Activated naive CD8-positive, alpha-beta T cell treated with anti-CD3 and anti-CD28 coated beads, Interleukin-2, amount 10 ng/mL, durations not matched to agents 7 days and 5 days (primary cell): ENCODE results near the gene MIGA2. TPM values are rescaled to one million over a fixed set of nuclear protein-coding genes. Genes with fewer than 3 reads are reported as not detected.

Experiments
- ATAC-seq: fragments of 150-1000 bp; cut with Tn5 transposase; one replicate; pipeline ENCODE4 v1.10.0; 2021; ENCODE audit warnings: low read depth, moderate library complexity
- POLR2A ChIA-PET: fragments of 350-600 bp; sonication (Branson Sonifier 250); formaldehyde crosslinking; loops from one replicate; lab custom pipeline; 2021; ENCODE audit warnings: antibody characterized with exemption; lab: Charles Lee
- DNase-seq: peaks from one replicate; pipeline ENCODE4 v3.0.0; 2021
- H3K27ac Mint-ChIP-seq: one replicate; pipeline ENCODE4 v1.8.0; 2022; ENCODE audit warnings: mild to moderate bottlenecking, mixed read lengths
- H3K27me3 Mint-ChIP-seq: one replicate; pipeline ENCODE4 v1.8.0; 2022; ENCODE audit warnings: mild to moderate bottlenecking, moderate library complexity, mixed read lengths
- H3K36me3 Mint-ChIP-seq: one replicate; pipeline ENCODE4 v1.8.0; 2021; ENCODE audit warnings: mild to moderate bottlenecking, mixed read lengths
- H3K4me1 Mint-ChIP-seq: one replicate; pipeline ENCODE4 v1.8.0; 2021; ENCODE audit warnings: mixed read lengths
- H3K4me3 Mint-ChIP-seq: one replicate; pipeline ENCODE4 v1.8.0; 2022; ENCODE audit warnings: mild to moderate bottlenecking, moderate library complexity, mixed read lengths
- H3K9me3 Mint-ChIP-seq: one replicate; pipeline ENCODE4 v1.8.0; 2021; ENCODE audit warnings: mixed read lengths
- total RNA-seq, 2 experiments: library from RNA; stranded (reverse); gene quantifications; one replicate each; pipeline ENCODE4 v1.2.3, GENCODE V29; 2021

The MIGA2 gene
- total RNA-seq, 2 experiments from 2014 or later: 62.1 to 66.0 TPM

GRCh38 chr9:129014608-129015007 is 21.8 kb upstream of the MIGA2 start:
- peaks cover 4% of the 10 kb centered on the region for H3K36me3 Mint-ChIP-seq
- ATAC-seq (no peak), DNase-seq (no peak)
- POLR2A ChIA-PET: no interaction called here
- no peaks in the 10 kb centered on the region for H3K27me3 Mint-ChIP-seq
- H3K27ac Mint-ChIP-seq: no peak overlapping the region
- no peaks in the 10 kb centered on the region for H3K4me1 Mint-ChIP-seq
- no peaks in the 10 kb centered on the region for H3K9me3 Mint-ChIP-seq
- no peak overlapping the region for H3K4me3 Mint-ChIP-seq

GRCh38 chr9:129021091-129021490 is 15.3 kb upstream of the MIGA2 start:
- no peaks in the 10 kb centered on the region for H3K9me3 Mint-ChIP-seq
- peak overlapping the region; percentile 58 for H3K27ac Mint-ChIP-seq
- no peaks in the 10 kb centered on the region for H3K27me3 Mint-ChIP-seq
- peaks cover 15% of the 10 kb centered on the region for H3K4me1 Mint-ChIP-seq
- no peak for DNase-seq
- peaks cover 3% of the 10 kb centered on the region for H3K36me3 Mint-ChIP-seq
- no peak overlapping the region for H3K4me3 Mint-ChIP-seq
- POLR2A ChIA-PET: interaction anchor here (0.7 kb wide), 1 partner anchor 331 kb away, joined by 5 read pairs; no protein-coding TSS in a partner anchor
- ATAC-seq: peak; percentile 73

DNA sequence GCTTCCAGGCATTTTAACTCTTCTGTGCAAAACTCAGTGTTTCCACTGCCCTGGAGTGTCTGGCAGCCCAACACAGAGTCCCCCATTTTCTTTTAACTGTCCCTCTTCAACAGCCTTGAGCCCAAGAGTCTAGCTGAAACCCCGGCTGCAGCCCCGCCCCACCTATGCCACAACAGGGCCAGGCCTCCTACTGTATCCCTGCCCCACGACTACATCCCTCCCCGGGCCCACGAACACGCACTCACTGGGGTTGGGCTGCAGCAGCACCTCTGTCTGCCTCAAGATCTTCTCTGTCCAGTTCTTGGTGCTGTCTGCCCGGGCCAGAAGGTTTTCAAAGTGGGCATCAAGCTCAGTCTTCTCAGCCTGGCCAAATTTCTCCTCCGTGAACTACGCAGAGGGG is 14.4 kb upstream of the MIGA2 start:
- Mint-ChIP-seq H3K4me3 (no peak overlapping the region), H3K36me3 (peaks cover 3% of the 10 kb centered on the region), H3K27ac (peak overlapping the region; percentile 39), H3K4me1 (peaks cover 19% of the 10 kb centered on the region), H3K27me3 (no peaks in the 10 kb centered on the region), H3K9me3 (no peaks in the 10 kb centered on the region)
- DNase-seq: no peak
- POLR2A ChIA-PET: no interaction called here
- no peak for ATAC-seq

DNA sequence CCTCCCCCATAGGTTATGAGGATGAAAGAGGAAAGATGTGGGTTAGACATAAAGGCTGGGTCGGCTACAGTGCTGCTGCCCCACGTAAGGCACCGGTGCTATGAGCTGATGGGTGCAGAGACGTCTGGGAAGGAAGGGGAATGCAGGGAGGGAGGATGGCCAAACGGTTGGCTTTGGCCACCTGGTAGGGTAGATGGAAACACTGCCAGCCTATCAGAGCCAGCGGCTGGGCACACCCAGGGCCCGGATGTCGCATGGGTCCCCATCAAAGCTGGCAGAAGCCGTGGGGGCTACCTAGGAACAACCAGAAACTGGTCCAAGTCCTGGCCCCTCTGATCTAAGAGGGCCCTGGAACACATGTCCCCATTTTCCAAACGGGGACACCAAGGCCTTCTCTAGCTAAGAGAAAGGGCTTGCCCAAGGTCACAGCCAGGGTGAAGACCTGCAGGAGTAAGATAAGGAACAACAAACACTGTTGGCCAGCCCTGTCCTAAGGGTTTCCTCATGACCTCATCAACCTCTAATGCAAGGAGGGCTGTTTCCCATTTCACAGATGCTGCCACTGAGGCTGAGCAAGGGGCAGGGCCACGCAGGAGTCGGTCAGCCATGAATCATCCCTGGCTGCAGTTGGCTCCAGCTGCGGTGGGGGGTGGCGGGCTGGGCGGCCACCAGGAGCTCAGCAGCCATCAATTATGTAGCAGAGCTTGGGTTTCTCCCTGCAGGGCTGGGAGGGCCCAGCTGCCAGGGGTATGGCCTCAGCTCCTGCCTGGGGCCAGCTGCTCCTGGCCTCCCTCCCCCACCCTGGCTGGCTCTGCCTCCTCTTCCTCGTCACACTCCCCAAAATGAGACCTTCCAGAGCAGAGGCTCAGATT is 13.2 kb upstream of the MIGA2 start:
- no peak overlapping the region for H3K27ac Mint-ChIP-seq

GRCh38 chr9:129023908-129024233 is 12.6 kb upstream of the MIGA2 start:
- H3K9me3 Mint-ChIP-seq: no peaks in the 10 kb centered on the region
- no peak for ATAC-seq
- DNase-seq: no peak
- no peaks in the 10 kb centered on the region for H3K27me3 Mint-ChIP-seq
- POLR2A ChIA-PET: interaction anchor here (0.7 to 1.1 kb wide), 2 partner anchors 11 to 12 kb away, joined by 4 to 6 read pairs; no protein-coding TSS in a partner anchor
- peaks cover 25% of the 10 kb centered on the region for H3K4me1 Mint-ChIP-seq
- H3K4me3 Mint-ChIP-seq: no peak overlapping the region
- H3K36me3 Mint-ChIP-seq: peaks cover 3% of the 10 kb centered on the region
- H3K27ac Mint-ChIP-seq: no peak overlapping the region

More for the DNA sequence above, 13.2 kb upstream of the MIGA2 start:
- Mint-ChIP-seq H3K9me3 (no peaks in the 10 kb centered on the region), H3K27me3 (no peaks in the 10 kb centered on the region), H3K4me3 (no peak overlapping the region), H3K4me1 (peaks cover 25% of the 10 kb centered on the region), H3K36me3 (peaks cover 3% of the 10 kb centered on the region)
- no peak for DNase-seq
- ATAC-seq: no peak
- POLR2A ChIA-PET: interaction anchor here (0.7 to 1.1 kb wide), 2 partner anchors 11 to 13 kb away, joined by 4 to 6 read pairs; no protein-coding TSS in a partner anchor

GRCh38 chr9:129026442-129027223 is 9.8 kb upstream of the MIGA2 start:
- Mint-ChIP-seq H3K27ac (no peak overlapping the region), H3K27me3 (no peaks in the 10 kb centered on the region), H3K4me1 (peaks cover 23% of the 10 kb centered on the region), H3K36me3 (peaks cover 3% of the 10 kb centered on the region), H3K4me3 (peak overlapping the region; percentile 88), H3K9me3 (no peaks in the 10 kb centered on the region)
- no peak for ATAC-seq
- no peak for DNase-seq
- POLR2A ChIA-PET: interaction anchor here (2.1 to 3.0 kb wide), 3 partner anchors 7 to 43 kb away, joined by 7 to 13 read pairs (median 9); partner anchors contain the start of gene MIGA2

- POLR2A ChIA-PET: interaction anchor here (1.2 to 3.0 kb wide), 4 partner anchors 8 to 42 kb away, joined by 5 to 13 read pairs (median 8); partner anchors contain the start of gene MIGA2
- Mint-ChIP-seq H3K4me1 (peaks cover 19% of the 10 kb centered on the region), H3K4me3 (peak overlapping the region; percentile 88), H3K27me3 (no peaks in the 10 kb centered on the region), H3K27ac (peak overlapping the region; percentile 84), H3K36me3 (peaks cover 3% of the 10 kb centered on the region), H3K9me3 (no peaks in the 10 kb centered on the region)
- ATAC-seq: no peak
- DNase-seq: no peak
Measured at GRCh38 chr9:129027224-129027684, 9.2 kb upstream of the MIGA2 start.

- Mint-ChIP-seq H3K4me3 (peak overlapping the region; percentile 88), H3K9me3 (no peaks in the 10 kb centered on the region), H3K36me3 (peaks cover 3% of the 10 kb centered on the region), H3K27me3 (no peaks in the 10 kb centered on the region), H3K27ac (peak overlapping the region; percentile 84), H3K4me1 (peaks cover 19% of the 10 kb centered on the region)
- POLR2A ChIA-PET: interaction anchor here (0.6 to 3.0 kb wide), 8 partner anchors 9 to 548 kb away, joined by 3 to 13 read pairs (median 6); partner anchors contain the start of genes DOLPP1 and MIGA2
- DNase-seq (no peak), ATAC-seq (peak; percentile 79)
Measured at GRCh38 chr9:129027685-129028191, 8.7 kb upstream of the MIGA2 start.

DNA sequence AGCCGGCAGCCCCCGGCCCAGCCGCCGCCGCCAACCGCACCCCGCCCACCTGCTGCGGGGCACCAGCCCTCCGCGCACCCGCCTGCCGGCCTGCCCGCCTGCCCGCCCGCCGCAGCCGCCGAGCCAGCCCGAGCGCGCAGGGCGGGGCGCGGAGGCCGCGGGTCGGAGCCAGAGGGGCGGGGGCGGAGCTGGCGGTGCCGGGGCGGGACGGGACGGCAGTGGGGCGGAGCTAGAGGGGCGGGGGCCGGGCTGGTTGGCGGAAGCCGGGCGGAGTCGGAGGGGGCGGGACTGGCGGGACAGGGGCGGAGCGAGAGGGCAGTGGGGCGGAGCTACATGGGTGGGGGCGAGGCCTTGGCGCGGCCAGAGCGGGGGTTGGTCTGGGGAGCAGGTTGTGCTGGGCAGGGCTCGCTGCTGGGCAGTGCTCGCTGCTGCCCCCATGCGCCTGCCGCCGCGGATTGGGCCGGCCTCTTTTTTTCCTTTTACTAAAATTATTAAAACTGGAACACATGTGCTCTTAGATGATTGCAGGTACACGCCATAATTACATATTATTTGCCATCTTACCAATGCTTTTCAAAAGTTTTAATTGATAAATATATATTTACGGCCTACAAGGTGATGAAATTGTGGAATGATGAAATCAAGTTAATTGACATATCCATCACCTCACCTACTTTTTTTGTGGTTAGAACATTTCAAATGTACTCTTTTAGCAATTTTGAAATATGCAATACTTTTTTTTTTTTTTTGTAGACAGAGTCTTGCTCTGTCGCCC is 8.0 kb upstream of the MIGA2 start, which contains the start of gene SH3GLB2:
SH3GLB2 (minus strand) TSS at position 140 of the 775 bp plus-strand sequence. CDS start 177 bp downstream, outside the sequence.
- peak within 1 kb of the TSS; percentile 84 for H3K27ac Mint-ChIP-seq
- peak; percentile 78 for ATAC-seq
- H3K36me3 Mint-ChIP-seq: peaks cover 3% of the 10 kb centered on the region
- peak; percentile 95 for DNase-seq
- H3K9me3 Mint-ChIP-seq: no peaks in the 10 kb centered on the region
- H3K27me3 Mint-ChIP-seq: no peaks in the 10 kb centered on the region
- POLR2A ChIA-PET: interaction anchor here (0.6 to 3.0 kb wide), 8 partner anchors 8 to 549 kb away, joined by 3 to 13 read pairs (median 6); partner anchors contain the start of genes DOLPP1 and MIGA2
- H3K4me3 Mint-ChIP-seq: peak within 1 kb of the TSS; percentile 88
- peaks cover 16% of the 10 kb centered on the region for H3K4me1 Mint-ChIP-seq

DNA sequence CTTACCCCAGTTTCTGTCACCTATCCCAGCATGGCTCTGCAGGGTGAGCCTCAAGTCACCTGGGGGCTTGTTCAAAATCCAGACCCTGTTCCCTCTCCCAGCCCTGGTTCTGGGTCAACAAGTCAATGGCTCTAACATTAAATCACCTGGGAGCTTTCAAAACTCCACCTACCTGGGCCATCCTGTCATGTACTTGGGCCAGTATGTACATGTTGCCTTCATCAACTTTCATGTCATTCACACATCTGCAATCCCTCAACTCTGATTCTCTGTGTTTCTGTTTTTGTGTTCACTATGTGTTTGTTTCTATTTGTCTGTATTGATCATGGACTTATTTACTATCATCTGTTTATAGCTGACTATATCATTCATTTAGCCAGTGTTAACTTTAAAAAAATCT is 6.2 kb upstream of the MIGA2 start:
- POLR2A ChIA-PET: no interaction called here
- H3K36me3 Mint-ChIP-seq: no peaks in the 10 kb centered on the region
- peaks cover 16% of the 10 kb centered on the region for H3K4me1 Mint-ChIP-seq
- H3K4me3 Mint-ChIP-seq: no peak overlapping the region
- no peaks in the 10 kb centered on the region for H3K27me3 Mint-ChIP-seq
- H3K27ac Mint-ChIP-seq: no peak overlapping the region
- H3K9me3 Mint-ChIP-seq: no peaks in the 10 kb centered on the region
- ATAC-seq (no peak), DNase-seq (no peak)

DNA sequence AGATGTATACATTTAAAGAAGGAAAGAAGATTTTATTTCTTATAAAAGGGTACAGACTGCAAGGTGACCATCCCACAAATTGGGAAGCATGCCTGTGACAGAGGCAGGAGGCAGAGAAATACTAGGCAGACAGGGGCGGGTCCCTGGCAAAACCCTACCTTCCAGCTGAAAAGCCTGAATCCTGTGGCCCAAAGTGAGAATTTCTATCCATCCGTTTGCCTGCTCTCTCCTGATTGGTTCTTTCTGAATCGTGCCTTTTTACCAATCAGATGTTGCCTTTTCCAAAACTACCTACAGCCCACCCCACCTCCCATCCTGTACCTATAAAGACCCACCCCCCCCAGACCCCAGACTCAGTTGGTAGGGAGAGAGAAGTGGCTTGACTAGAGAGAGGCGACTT is 4.9 kb upstream of the MIGA2 start:
- POLR2A ChIA-PET: interaction anchor here (1.4 kb wide), 1 partner anchor 213 kb away, joined by 3 read pairs; the partner anchor contains the start of gene ENDOG
- no peaks in the 10 kb centered on the region for H3K27me3 Mint-ChIP-seq

GRCh38 chr9:129032541-129033159 is 3.8 kb upstream of the MIGA2 start:
- Mint-ChIP-seq H3K27ac (no peak overlapping the region), H3K9me3 (no peaks in the 10 kb centered on the region), H3K27me3 (no peaks in the 10 kb centered on the region), H3K4me3 (no peak overlapping the region), H3K4me1 (peaks cover 11% of the 10 kb centered on the region), H3K36me3 (no peaks in the 10 kb centered on the region)
- no peak for ATAC-seq
- POLR2A ChIA-PET: interaction anchor here (1.4 kb wide), 1 partner anchor 214 kb away, joined by 3 read pairs; the partner anchor contains the start of gene ENDOG
- no peak for DNase-seq

More for the DNA sequence above, 4.9 kb upstream of the MIGA2 start:
- no peak overlapping the region for H3K4me3 Mint-ChIP-seq
- H3K36me3 Mint-ChIP-seq: no peaks in the 10 kb centered on the region
- no peak overlapping the region for H3K27ac Mint-ChIP-seq
- ATAC-seq (no peak), DNase-seq (no peak)
- no peaks in the 10 kb centered on the region for H3K9me3 Mint-ChIP-seq
- H3K4me1 Mint-ChIP-seq: peaks cover 14% of the 10 kb centered on the region
